Activated naive CD8-positive, alpha-beta T cell treated with anti-CD3 and anti-CD28 coated beads, Interleukin-2, amount 10 ng/mL, durations not matched to agents 7 days and 5 days (primary cell): ENCODE results near the gene PTPRU. TPM values are rescaled to one million over a fixed set of nuclear protein-coding genes. Genes with fewer than 3 reads are reported as not detected.

ENCODE experiments used
- ATAC-seq: fragments of 150-1000 bp; cut with Tn5 transposase; one replicate; pipeline ENCODE4 v1.10.0; 2021; ENCODE audit warnings: low read depth, moderate library complexity
- POLR2A ChIA-PET: fragments of 350-600 bp; sonication (Branson Sonifier 250); formaldehyde crosslinking; loops from one replicate; lab custom pipeline; 2021; ENCODE audit warnings: antibody characterized with exemption; lab: Charles Lee
- DNase-seq: peaks from one replicate; pipeline ENCODE4 v3.0.0; 2021
- H3K27ac Mint-ChIP-seq: one replicate; pipeline ENCODE4 v1.8.0; 2022; ENCODE audit warnings: mild to moderate bottlenecking, mixed read lengths
- H3K27me3 Mint-ChIP-seq: one replicate; pipeline ENCODE4 v1.8.0; 2022; ENCODE audit warnings: mild to moderate bottlenecking, moderate library complexity, mixed read lengths
- H3K36me3 Mint-ChIP-seq: one replicate; pipeline ENCODE4 v1.8.0; 2021; ENCODE audit warnings: mild to moderate bottlenecking, mixed read lengths
- H3K4me1 Mint-ChIP-seq: one replicate; pipeline ENCODE4 v1.8.0; 2021; ENCODE audit warnings: mixed read lengths
- H3K4me3 Mint-ChIP-seq: one replicate; pipeline ENCODE4 v1.8.0; 2022; ENCODE audit warnings: mild to moderate bottlenecking, moderate library complexity, mixed read lengths
- H3K9me3 Mint-ChIP-seq: one replicate; pipeline ENCODE4 v1.8.0; 2021; ENCODE audit warnings: mixed read lengths
- total RNA-seq, 2 experiments: library from RNA; stranded (reverse); gene quantifications; one replicate each; pipeline ENCODE4 v1.2.3, GENCODE V29; 2021

Gene PTPRU
- total RNA-seq, 2 experiments from 2014 or later, result 0.54 to 0.69 TPM

- H3K27me3 Mint-ChIP-seq, result no peaks in the 10 kb centered on the region
- H3K36me3 Mint-ChIP-seq, result no peaks in the 10 kb centered on the region
- H3K9me3 Mint-ChIP-seq, result no peaks in the 10 kb centered on the region
- no peaks in the 10 kb centered on the region for H3K4me1 Mint-ChIP-seq
- H3K4me3 Mint-ChIP-seq, result no peak overlapping the region
- ATAC-seq (no peak), DNase-seq (no peak)
- POLR2A ChIA-PET, result no interaction called here
- H3K27ac Mint-ChIP-seq, result no peak overlapping the region
Observed at GRCh38 chr1:29317916-29318530, 81.7 kb downstream of the PTPRU start.

- DNase-seq, result no peak
- H3K36me3 Mint-ChIP-seq, result no peaks in the 10 kb centered on the region
- no peak overlapping the region for H3K4me3 Mint-ChIP-seq
- no peak for ATAC-seq
- no peak overlapping the region for H3K27ac Mint-ChIP-seq
- POLR2A ChIA-PET, result no interaction called here
- no peaks in the 10 kb centered on the region for H3K27me3 Mint-ChIP-seq
- H3K9me3 Mint-ChIP-seq, result no peaks in the 10 kb centered on the region
- H3K4me1 Mint-ChIP-seq, result no peaks in the 10 kb centered on the region
Observed at GRCh38 chr1:29318724-29319123, 82.4 kb downstream of the PTPRU start.

GRCh38 chr1:29319300-29320110 is 83.2 kb downstream of the PTPRU start:
- Mint-ChIP-seq H3K27me3 (no peaks in the 10 kb centered on the region), H3K36me3 (no peaks in the 10 kb centered on the region), H3K9me3 (no peaks in the 10 kb centered on the region), H3K4me3 (no peak overlapping the region), H3K27ac (no peak overlapping the region), H3K4me1 (no peaks in the 10 kb centered on the region)
- POLR2A ChIA-PET, result no interaction called here
- ATAC-seq, result no peak
- DNase-seq, result peak; percentile 4

DNA sequence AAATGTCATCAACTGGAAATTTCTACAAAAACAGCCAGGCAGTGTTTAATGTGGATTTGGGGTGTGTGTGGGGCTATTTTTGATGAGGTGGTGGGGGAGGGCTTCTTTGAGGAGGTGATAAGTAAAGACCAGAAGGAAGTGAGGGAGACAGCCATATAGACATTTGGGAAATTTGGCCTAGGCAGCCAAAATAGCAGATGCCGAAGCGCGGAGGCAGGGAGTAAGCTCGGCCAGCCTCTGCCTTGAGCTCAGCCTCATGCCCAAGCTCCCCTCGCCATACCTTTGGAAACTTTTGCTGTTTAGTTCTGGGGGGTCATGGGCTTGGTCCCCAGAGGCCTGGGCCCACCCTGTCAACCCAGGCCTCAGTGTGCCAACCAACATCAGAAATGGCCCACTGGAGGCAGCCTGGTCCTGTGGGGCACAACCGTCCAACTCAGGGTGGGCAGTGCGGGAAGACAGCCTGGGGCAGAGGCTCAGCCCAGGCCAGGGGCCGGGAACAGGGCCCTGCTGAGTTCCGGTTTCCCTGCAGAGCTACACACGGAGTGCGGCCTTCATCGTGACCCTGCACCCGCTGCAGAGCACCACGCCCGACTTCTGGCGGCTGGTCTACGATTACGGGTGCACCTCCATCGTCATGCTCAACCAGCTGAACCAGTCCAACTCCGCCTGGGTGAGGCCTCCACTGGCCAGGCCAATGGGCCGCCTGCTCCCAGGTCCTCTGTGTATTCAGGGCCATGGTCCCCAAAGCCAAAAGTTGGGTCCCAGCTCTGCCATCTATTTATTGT is 84.0 kb downstream of the PTPRU start:
- Mint-ChIP-seq H3K27me3 (no peaks in the 10 kb centered on the region), H3K4me1 (no peaks in the 10 kb centered on the region), H3K9me3 (no peaks in the 10 kb centered on the region), H3K4me3 (no peak overlapping the region), H3K36me3 (no peaks in the 10 kb centered on the region), H3K27ac (no peak overlapping the region)
- DNase-seq (no peak), ATAC-seq (no peak)
- POLR2A ChIA-PET, result no interaction called here

- Mint-ChIP-seq H3K36me3 (no peaks in the 10 kb centered on the region), H3K4me3 (no peak overlapping the region), H3K27ac (no peak overlapping the region), H3K27me3 (no peaks in the 10 kb centered on the region), H3K4me1 (no peaks in the 10 kb centered on the region), H3K9me3 (no peaks in the 10 kb centered on the region)
- DNase-seq (no peak), ATAC-seq (no peak)
- POLR2A ChIA-PET, result no interaction called here
Observed at GRCh38 chr1:29321176-29321575, 84.9 kb downstream of the PTPRU start.

GRCh38 chr1:29322147-29322694 is 85.9 kb downstream of the PTPRU start:
- ATAC-seq (no peak), DNase-seq (no peak)
- Mint-ChIP-seq H3K36me3 (no peaks in the 10 kb centered on the region), H3K9me3 (no peaks in the 10 kb centered on the region), H3K27me3 (no peaks in the 10 kb centered on the region), H3K27ac (no peak overlapping the region), H3K4me1 (no peaks in the 10 kb centered on the region), H3K4me3 (no peak overlapping the region)
- POLR2A ChIA-PET, result no interaction called here

DNA sequence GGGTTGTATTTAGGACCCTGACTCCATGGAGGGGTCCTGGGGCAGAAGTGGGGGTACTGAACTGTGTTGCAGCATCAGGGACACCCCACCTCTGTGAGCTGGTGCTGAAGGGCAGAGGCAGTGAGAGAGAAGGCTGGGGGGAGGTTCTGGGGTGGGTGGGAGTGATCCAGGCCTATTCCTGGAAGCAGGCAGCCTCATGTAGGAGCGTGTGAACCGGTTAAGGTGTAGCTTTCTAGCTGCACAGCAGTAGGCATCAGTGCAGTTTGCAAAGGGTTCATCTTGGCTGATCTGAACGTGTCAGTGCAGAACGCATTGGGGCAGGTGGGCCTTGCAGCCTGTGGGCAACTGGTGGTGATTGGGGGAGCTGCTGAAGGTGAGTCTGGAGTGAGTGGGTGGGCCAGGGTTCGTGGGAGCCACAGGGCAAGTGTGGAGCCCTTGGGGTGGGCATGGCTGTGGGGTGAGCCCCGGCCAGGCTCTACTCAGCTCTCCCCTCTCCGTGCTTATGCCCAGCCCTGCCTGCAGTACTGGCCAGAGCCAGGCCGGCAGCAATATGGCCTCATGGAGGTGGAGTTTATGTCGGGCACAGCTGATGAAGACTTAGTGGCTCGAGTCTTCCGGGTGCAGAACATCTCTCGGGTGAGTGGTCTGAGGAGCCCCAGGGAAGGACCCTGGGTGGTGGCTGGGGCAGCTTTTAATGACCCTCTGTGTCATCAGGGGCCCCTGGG is 86.7 kb downstream of the PTPRU start:
- POLR2A ChIA-PET, result no interaction called here
- H3K27ac Mint-ChIP-seq, result no peak overlapping the region
- H3K9me3 Mint-ChIP-seq, result no peaks in the 10 kb centered on the region
- ATAC-seq (no peak), DNase-seq (no peak)
- no peaks in the 10 kb centered on the region for H3K27me3 Mint-ChIP-seq
- H3K4me3 Mint-ChIP-seq, result no peak overlapping the region
- H3K36me3 Mint-ChIP-seq, result no peaks in the 10 kb centered on the region
- no peaks in the 10 kb centered on the region for H3K4me1 Mint-ChIP-seq

GRCh38 chr1:29323636-29324035 is 87.3 kb downstream of the PTPRU start:
- POLR2A ChIA-PET, result no interaction called here
- Mint-ChIP-seq H3K9me3 (no peaks in the 10 kb centered on the region), H3K4me3 (no peak overlapping the region), H3K27me3 (no peaks in the 10 kb centered on the region), H3K4me1 (no peaks in the 10 kb centered on the region), H3K27ac (no peak overlapping the region), H3K36me3 (no peaks in the 10 kb centered on the region)
- ATAC-seq (no peak), DNase-seq (no peak)

DNA sequence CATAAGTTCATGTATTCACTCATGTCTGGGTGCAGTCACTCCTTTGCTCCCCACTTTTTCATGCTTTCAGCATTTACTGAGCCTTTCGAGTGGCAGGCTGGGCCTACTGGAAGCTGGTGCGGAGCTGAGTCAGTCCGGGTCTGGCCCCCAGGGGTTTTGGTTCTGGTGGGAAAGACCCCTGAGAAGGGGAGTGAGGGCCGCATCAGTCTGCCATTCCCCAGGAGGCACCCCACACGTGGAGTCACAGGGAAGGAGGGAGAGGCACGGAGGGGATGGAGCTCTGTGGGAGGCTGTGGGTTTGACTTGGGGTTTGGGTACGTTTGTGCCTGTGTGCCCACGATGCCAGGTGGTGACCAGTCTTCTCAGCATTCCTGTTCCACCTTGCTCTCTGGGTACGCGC is 87.9 kb downstream of the PTPRU start:
- DNase-seq (no peak), ATAC-seq (no peak)
- Mint-ChIP-seq H3K27me3 (no peaks in the 10 kb centered on the region), H3K4me3 (no peak overlapping the region), H3K27ac (no peak overlapping the region), H3K36me3 (no peaks in the 10 kb centered on the region), H3K9me3 (no peaks in the 10 kb centered on the region), H3K4me1 (no peaks in the 10 kb centered on the region)
- POLR2A ChIA-PET, result no interaction called here

DNA sequence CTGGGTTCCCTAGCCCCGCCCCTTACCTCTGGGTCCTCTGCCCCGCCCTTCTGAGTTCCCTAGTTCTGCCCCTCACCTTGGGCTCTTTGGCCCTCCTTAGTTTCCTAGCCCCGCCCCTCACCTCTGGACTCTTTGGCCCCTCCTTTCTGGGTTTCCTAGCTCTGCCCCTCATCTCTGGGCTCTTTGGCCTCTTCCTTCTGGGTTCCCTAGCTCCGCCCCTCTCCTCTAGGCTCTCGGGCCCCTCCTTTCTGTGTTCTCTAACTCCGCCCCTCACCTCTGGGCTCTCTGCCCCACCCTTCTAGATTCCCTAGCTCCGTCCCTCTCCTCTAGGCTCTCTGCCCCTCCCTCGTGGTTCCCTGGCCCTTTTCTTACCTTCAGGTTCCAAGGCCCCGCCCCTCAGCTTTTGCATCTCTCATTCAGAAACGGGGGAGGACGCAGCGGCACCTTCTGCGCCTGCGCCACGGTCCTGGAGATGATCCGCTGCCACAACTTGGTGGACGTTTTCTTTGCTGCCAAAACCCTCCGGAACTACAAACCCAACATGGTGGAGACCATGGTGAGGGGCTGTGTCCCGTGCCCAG is 88.5 kb downstream of the PTPRU start:
- H3K36me3 Mint-ChIP-seq, result no peaks in the 10 kb centered on the region
- no peaks in the 10 kb centered on the region for H3K9me3 Mint-ChIP-seq
- no peak overlapping the region for H3K27ac Mint-ChIP-seq
- H3K4me1 Mint-ChIP-seq, result no peaks in the 10 kb centered on the region
- H3K4me3 Mint-ChIP-seq, result no peak overlapping the region
- ATAC-seq (no peak), DNase-seq (no peak)
- H3K27me3 Mint-ChIP-seq, result no peaks in the 10 kb centered on the region
- POLR2A ChIA-PET, result no interaction called here

DNA sequence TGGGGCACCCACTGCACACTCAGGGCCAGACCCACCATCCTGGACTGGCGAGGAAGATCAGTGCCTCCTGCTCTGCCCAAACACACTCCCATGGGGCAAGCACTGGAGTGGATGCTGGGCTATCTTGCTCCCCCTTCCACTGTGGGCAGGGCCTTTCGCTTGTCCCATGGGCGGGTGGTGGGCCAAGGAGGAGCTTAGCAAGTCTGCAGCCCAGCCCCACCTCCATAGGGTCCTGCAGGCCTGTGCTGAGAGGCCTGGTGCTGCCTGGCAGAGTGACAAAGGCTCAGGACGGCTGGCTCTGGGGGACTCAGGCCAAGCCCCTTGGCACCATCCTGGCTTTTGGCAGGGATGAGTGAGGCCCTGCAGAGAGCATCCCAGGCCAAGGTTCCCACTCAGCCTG is 89.4 kb downstream of the PTPRU start:
- H3K27me3 Mint-ChIP-seq, result no peaks in the 10 kb centered on the region

GRCh38 chr1:29326123-29326522 is 89.8 kb downstream of the PTPRU start:
- H3K27me3 Mint-ChIP-seq, result no peaks in the 10 kb centered on the region
- no peak for DNase-seq
- H3K36me3 Mint-ChIP-seq, result no peaks in the 10 kb centered on the region
- no peak overlapping the region for H3K4me3 Mint-ChIP-seq
- ATAC-seq, result no peak
- POLR2A ChIA-PET, result no interaction called here
- no peaks in the 10 kb centered on the region for H3K4me1 Mint-ChIP-seq
- H3K9me3 Mint-ChIP-seq, result no peaks in the 10 kb centered on the region
- H3K27ac Mint-ChIP-seq, result no peak overlapping the region

More for the DNA sequence above, 89.4 kb downstream of the PTPRU start:
- no peaks in the 10 kb centered on the region for H3K4me1 Mint-ChIP-seq
- POLR2A ChIA-PET, result no interaction called here
- H3K4me3 Mint-ChIP-seq, result no peak overlapping the region
- ATAC-seq, result no peak
- DNase-seq, result no peak
- no peaks in the 10 kb centered on the region for H3K9me3 Mint-ChIP-seq
- H3K27ac Mint-ChIP-seq, result no peak overlapping the region
- no peaks in the 10 kb centered on the region for H3K36me3 Mint-ChIP-seq
